Activated T-cell treated with anti-CD3 and anti-CD28 coated beads for 1 hour (primary cell): Measurements from ENCODE around the gene SPACA6.
A peak's percentile ranks its signal among the peaks of the same experiment; 100 is the strongest.

Experiments
- DNase-seq: peaks from one replicate; pipeline ENCODE4 v3.0.0-alpha.2; 2020; ENCODE audit warnings: low read depth

SPACA6 gene

GRCh38 chr19:51703575-51704515, 10.7 kb downstream of the SPACA6 start:
- peak; percentile 96 for DNase-seq

GRCh38 chr19:51704626-51705025, 11.5 kb downstream of the SPACA6 start:
- no peak for DNase-seq

- no peak for DNase-seq
Measured at GRCh38 chr19:51706296-51706695, 13.2 kb downstream of the SPACA6 start.

DNA sequence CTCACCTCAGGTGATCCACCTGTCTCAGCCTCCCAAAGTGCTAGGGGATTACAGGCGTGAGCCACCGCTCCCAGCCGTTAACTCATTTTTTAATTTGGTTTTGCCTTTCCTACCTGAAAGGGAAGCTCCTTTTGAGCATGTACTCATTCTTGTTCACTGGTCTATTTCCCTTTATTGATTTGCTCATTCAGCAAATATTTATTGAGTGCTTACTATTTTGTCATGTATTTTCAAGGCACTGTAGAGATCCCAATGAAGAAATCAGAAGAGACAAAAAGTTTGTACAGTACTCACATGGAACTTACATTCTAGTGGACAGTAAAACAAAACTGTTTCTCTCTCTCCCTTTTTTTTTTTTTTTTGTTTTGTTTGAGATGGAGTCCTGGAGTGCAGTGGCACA, 13.8 kb downstream of the SPACA6 start:
- DNase-seq = no peak

DNA sequence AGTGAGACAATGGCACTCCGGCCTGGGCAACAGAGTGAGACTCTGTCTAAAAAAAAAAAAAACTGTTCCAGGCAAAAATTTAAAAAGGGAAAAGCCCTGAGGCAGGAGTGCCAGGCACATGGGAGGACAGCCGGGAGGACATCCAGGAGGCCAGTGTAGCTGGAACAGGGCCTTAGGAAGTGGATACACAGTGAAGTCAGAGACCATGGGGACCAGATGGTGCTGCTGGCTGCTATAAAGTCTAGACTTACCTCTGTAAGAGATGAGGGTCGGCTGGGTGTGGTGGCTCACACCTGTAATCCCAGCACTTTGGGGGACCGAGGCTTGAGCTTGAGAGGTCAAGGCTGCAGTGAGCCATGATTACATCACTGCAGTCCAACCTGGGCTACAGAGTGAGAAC, 15.7 kb downstream of the SPACA6 start:
- DNase-seq = no peak

GRCh38 chr19:51709575-51709974, 16.4 kb downstream of the SPACA6 start:
- DNase-seq = no peak

DNA sequence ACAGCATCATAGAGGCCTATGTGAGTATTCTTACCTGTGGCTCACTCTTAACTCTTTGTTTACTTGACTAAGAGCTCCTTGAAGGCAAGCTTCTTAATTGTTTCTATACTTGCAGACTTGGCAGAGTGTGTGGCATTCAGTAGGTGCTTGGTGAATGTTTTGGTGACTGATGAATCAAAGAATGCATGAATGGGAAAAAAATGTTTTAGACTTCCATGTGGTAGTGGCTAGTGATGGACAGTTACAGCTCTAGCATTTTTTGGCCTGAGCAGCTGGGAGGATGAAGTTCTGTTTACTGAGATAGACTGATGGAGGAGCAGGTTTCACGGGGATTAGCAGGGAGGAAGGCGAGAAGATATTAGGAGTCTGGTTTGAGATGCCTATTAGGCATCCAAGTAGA, 17.0 kb downstream of the SPACA6 start:
- DNase-seq = no peak

GRCh38 chr19:51711702-51712101, 18.6 kb downstream of the SPACA6 start:
- DNase-seq = no peak

GRCh38 chr19:51712461-51713081, 19.4 kb downstream of the SPACA6 start:
- no peak for DNase-seq

- DNase-seq = no peak
Measured at GRCh38 chr19:51713319-51714285, 20.5 kb downstream of the SPACA6 start.

DNA sequence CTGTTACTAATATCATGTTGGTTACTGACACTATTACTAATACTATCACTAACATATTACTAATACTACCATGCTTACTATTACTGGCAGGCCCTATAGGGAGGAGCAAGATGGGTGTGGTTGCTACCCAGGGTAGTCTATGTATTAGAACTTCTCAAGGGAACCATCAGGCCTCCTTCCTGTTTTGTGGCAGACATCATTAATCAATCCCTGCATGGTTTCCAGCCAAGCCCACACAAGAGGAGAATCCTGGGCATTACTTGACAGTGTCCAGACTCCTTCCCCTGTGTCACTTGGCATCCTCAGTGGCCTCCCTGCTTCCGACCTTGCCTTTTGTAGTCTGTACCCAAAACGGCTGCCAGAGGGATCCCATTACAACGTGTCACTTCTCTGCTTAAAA, 21.7 kb downstream of the SPACA6 start:
- no peak for DNase-seq

GRCh38 chr19:51715850-51716249, 22.7 kb downstream of the SPACA6 start:
- no peak for DNase-seq

- no peak for DNase-seq
Measured at GRCh38 chr19:51716925-51717324, 23.8 kb downstream of the SPACA6 start.

GRCh38 chr19:51719251-51719988, 26.3 kb downstream of the SPACA6 start:
- DNase-seq = no peak

DNA sequence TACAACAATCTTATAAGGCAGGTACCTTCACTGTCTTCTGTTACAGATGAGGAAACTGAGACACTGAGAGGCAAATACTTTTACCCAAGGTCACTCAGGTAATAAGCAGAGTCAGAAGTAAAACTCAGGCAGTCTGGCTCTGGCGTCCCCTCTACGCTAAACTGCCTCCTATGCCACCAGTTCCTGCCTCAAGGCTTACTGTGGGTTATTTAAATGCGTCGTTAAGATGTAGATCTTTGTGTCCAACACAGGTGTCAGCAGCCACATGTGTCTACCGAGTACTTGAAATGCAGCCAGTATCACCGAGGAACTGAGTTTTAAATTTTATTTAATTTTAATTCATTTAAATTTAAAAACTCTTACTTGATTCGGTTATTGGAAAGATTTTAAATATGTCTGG, 28.8 kb downstream of the SPACA6 start:
- no peak for DNase-seq

GRCh38 chr19:51722492-51722891, 29.4 kb downstream of the SPACA6 start:
- no peak for DNase-seq

DNA sequence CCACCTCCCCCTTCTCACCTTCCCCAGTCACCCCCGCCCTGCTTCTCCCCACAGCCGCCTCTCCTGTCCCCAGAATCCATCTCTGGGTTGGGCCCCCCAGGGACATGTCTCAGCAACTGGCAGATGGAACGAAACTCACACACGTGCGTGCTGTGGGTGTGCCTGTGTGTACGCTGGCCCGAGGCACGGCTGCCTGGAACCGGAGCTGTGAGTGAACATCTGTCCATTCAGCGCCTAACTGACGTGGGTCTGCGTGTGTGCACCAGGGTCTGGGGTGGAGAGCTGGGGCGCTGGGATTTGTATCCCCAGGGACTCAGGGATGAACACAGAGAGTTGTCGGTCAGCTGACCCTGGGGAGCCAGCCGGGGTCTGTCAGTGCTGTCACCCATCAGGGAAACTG, 31.4 kb downstream of the SPACA6 start:
- no peak for DNase-seq

GRCh38 chr19:51726049-51726448, 32.9 kb downstream of the SPACA6 start:
- DNase-seq = no peak

DNA sequence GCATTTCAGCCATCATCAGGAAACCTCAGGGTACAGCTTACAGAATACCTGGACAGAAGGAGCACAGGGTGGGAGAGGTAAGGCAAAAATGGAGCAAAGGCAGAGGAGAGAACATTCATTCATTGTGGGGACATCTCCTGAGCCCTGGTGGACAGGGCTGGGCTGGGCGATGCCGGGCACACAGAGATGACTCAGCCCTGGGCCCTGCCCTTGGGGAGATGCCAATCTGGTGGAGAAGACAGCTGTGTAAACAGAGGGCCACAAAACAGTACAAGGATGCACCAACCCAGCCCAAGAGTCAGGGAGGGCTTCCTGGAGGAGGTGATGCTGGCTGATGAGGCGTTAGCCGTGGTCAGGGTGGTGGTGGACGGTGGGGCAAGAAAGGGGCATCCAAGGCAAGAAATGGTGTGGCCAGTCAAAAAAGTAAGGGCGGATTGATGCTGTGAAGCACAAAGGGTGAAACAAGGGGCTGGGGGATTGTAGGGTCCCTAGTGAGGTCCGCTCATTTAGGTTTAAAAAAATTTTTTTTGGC, 34.3 kb downstream of the SPACA6 start:
- no peak for DNase-seq

- no peak for DNase-seq
Measured at GRCh38 chr19:51729781-51730180, 36.7 kb downstream of the SPACA6 start.
